NCI-H146 treated with DMSO at 0.1 percent for 48 hours (cell line): ENCODE measurements around the gene PAPSS2.
A peak's percentile ranks its signal among the peaks of the same experiment; 100 is the strongest.
"Not testable (repeated sequence)": the region's sequence is repeated elsewhere in the genome, so short reads cannot be mapped to it uniquely, and the experiment has no call there.

ENCODE experiments used
- DNase-seq: peaks from one replicate; lab custom pipeline; 2025; ENCODE audit not compliant: unreplicated experiment; lab: John Stamatoyannopoulos, UW

PAPSS2 gene

DNA sequence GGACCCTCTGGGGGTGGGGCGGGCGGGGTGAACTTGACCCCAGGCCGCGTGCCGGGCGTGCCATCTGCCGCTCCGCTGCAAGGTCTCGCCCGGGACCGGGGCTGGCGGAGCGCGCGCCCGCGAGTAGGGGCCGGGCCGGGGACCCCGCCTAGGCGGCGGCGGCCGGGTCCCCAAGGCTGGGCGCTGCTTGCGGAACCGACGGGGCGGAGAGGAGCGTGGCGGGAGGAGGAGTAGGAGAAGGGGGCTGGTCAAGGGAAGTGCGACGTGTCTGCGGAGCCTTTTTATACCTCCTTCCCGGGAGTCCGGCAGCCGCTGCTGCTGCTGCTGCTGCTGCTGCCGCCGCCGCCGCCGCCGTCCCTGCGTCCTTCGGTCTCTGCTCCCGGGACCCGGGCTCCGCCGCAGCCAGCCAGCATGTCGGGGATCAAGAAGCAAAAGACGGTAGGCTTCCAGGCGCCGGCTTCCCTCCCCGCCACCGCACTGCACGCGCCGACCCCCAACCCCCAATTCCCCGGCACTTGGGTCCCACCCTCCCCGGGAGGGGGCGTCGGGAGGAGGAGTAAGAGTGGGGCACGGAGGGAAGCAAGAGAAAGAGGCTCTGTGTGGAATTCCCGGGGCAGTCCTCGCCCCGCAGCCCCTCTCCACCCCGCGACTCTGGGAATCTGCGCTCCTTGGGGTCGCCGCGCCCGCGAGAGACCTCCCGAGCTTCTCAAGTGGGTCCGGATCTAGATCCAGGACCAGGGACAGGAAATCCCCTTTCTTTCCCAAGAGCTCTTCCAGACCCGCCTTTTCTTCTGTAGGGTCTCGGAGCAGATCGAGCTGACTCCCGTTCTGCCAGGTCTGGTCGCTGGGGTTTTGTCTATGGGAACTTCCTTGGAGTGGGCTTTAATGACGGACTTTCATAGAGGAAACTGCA is at the start of gene PAPSS2:
PAPSS2 (plus strand) TSS at position 308 of the 913 bp plus-strand sequence; CDS start at position 412, 104 bp downstream.
- peak; percentile 28 for DNase-seq

DNA sequence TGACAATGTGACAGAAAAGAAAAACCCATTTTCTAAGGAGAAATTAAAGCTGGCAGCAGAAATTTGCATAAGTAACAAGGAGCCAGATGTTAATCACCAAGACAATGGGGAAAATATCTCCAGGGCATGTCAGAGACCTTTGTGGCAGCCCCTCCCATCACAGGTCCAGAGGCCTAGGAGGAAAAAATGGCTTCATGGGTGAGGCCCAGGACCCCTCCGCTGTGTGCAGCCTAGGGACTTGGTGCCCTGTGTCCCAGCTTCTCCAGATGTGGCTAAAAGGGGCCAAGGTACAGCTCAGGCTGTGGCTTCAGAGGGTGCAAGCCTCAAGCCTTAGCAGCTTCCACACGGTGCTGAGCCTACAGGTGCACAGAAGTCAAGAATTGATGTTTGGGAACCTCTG is 48.3 kb upstream of the PAPSS2 start:
- DNase-seq: not testable (repeated sequence)

DNA sequence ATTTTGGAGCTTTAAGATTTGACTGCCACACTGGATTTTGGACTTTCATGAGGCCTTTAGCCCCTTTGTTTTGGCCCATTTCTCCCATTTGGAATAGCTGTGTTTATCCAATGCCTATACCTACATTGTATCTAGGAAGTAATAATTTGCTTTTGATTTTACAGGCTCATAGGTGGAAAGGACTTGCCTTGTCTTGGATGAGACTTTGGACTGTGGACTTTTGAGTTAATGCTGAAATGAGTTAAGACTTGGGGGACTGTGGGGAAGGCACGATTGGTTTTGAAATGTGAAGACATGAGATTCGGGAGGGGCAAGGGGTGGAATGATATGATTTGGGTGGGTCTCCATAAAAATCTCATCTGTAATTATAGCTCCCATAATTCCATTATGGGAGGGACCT is 47.6 kb upstream of the PAPSS2 start:
- no peak for DNase-seq

DNA sequence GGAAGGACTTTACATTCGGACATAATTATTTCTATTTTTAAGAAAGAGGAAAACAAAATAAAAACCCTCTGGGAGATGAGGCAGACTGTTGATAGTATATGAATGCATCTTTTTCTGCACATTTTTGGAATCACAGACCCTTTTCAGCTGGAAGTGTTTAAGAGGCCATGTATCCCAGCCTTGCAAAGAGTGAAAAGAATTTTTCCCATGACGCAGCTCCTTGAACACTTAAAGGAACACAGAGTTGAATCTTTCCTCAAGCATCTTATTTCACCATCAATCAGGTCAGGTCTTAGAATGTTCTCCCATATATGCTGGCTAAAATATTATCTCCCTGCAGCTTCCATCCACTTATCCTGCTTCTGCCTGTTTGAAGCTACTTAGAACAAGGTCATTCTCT is 45.9 kb upstream of the PAPSS2 start:
- DNase-seq: no peak

DNA sequence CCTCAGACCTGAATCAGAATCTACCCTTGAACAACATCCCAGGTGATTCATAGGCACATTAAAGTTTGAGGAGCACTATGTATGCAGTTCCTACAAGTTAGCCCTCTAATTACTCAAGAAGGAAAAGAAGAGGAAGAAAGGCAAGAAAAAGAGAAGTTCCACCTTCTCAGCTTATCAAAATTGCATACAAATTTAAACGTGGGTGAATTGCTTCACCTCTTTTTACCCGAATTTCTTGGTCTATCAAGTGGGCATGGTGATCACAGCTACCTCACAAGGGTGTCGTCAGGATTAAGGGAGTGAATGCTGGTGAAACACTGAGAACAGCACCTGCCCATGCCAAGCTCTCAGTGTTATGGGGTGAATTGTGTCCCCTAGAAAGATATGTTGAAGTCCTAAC is 43.8 kb upstream of the PAPSS2 start:
- no peak for DNase-seq

DNA sequence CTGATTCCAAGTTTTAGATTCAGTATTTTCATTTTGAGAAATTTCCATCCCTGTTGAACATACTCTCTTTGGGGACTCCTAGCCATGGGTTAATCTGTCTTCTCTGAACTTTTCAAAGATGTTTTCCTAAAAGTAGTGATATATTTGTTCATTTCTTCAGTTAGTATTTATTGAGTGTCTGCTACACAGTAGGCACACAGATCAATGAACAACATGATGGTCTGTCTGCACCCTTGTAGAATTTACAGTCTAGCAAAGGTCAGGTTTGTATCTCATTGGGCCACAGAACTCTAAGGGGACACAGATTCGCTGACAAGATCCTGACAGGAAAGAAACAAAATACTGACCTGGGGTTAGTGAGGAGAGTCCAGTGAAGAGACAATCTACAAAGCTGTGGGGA is 42.2 kb upstream of the PAPSS2 start:
- no peak for DNase-seq

DNA sequence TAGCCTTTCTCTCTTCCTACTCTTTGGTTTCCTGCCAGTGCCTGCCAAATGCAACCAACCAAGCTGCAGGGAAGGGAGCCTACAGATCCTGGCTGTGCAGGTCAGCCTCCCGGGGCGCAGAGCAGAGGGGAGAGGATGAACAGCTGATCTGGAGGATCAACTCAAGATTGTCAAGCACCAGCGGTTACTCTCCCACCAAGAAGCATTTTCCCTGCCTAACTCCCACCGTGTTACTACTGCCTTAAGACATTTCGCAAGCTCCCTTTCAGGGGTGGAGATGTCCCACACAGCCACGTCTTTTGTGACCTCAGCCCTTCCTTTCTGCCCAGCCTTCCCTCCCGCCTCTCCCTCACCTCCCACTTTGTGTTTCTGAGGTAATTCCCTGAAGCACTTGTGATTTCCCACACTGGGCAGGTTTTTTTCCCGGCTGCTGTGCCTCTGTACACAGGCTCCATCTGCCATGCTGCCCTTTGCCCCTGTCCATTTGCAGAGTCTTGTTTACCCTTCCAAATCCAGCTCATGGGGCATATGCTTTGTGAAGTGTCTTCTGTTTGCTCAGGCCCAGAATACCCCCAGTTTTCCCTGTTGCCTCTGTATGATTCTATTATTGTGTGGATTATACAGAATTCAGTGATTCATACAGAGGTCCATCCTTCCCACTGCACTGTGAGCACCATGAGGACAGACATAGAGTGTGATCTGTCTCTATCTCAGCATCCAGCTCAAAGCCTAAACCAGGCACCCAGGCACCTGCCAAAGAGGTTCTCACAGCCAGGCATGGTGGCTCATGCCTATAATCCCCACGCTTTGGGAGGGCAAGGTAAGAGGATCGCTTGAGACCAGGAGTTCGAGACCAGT is 40.9 kb upstream of the PAPSS2 start:
- peak; percentile 77 for DNase-seq

DNA sequence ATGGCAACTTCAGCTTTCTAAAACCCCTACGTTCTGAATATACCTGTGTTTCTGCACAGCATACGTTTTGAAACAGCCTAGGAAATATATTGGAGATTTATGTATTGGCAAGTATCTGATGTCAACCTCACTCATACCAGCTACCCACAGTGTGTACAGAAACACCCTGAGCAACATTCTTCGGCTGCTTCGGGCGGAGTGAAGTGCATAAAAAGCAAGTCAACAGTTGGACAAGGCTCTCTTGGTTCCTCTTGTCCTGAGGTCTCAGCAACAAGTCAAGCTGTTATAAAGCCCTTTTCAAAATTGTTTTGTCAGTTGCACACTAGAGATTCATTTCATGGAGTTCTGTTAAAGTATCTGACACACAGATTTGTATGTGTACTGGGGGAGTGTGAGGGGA is 40.0 kb upstream of the PAPSS2 start:
- no peak for DNase-seq

DNA sequence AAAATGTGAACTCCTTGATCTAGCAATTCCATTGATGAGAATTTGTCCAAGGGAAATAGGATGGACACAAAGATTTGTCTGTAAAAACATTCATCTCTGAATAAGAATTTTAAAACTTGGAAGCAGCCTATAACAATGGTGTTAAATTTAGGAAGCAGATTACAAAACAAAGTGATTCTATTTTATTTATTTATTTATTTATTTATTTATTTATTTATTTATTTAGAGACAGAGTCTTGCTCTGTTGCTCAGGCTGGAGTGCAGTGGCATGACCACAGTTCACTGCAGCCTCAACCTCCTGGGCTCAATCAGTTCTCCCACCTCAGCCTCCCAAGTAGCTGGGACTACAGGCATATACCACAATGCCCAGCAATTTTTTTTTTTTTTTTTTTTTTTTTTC is 38.2 kb upstream of the PAPSS2 start:
- not testable (repeated sequence) for DNase-seq

DNA sequence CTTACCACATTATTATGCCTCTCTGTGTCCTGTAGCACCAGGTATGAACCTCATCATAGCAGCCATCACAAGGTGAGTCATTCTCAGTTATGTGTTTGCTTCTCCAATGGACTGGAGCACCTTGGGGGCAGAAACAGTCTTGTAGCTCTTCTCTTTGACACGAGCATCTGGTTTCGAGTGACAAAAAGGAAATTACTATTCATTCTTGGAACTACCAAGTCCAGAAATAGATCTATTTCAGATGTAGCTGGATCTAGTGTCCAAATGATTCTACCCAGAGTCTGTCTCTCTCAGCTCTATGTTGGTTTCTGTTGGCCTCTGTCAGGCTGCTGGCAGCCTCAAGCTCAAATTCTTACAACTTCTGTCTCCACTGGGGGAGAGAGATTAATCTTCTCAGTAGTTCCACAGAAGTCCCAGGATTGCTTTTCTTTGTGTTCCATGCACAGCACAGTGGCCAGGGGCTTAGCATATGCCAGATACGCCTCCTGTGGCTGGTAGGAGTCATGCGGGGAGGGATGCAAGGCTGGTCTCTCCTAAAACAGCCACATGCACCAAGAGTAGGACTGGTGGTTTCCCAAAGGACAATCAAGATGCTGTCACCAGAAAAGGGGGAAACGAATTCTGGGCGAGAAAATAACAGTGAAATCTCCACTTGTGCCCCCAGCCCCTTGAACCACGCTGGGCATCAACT is 37.2 kb upstream of the PAPSS2 start:
- no peak for DNase-seq

DNA sequence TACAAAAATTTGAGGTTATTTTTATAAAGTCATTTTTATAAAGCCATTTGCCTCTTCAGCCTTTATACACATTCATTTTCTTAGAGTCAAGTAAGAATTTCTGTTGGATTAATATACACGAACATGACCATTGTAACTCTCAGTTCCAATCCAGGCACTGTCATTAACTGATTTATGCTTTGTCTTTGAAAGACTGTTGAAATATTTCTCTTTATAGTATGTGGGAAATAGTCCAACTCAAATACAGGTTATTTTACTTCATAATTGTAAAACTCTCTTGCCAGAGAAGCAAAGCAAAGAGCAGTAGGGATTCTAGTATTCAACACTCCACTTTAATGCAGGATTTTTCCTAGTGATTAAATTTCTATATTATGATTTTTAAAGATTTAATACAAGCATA is 36.5 kb upstream of the PAPSS2 start:
- no peak for DNase-seq

DNA sequence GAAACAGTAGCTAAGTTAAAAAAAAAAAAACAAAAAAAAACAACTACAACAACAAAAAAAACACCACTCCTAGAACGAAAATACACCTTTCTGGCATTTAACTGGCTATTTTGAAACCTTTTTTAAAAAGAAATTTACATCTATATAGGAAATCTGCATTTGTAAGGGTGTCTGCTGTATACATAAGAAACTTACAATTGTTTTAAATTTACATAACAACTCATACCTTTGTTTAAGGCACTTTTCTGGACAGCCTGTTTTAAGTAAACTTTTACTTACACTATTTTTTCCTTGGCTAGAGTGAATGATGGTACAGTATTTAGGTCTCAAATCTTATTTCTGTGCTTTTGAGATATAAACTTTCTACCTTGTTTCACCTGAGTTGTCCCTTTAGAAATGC is 34.0 kb upstream of the PAPSS2 start:
- DNase-seq: no peak

DNA sequence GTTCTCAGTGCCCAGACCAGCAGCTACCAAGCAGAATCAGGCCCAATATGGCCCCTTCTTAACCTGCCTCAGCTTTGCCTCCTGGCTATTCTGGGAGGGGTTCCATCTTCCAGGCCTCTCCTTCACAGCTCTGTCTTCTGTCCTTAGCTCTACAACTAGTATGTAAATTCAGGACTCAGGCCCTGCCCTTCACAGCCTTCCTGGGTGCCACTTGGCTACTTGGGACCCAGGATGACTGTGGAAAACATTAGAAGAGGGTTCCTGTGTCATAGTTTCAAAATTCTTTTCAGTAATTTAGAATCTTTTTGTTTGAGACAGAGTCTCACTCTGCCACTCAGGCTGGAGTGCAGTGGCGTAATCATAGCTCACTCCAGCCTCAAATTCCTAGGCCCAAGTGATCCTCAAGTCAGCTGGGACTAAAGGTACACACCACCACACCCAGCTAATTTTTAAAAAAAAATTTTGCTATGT is 33.2 kb upstream of the PAPSS2 start:
- DNase-seq: no peak

DNA sequence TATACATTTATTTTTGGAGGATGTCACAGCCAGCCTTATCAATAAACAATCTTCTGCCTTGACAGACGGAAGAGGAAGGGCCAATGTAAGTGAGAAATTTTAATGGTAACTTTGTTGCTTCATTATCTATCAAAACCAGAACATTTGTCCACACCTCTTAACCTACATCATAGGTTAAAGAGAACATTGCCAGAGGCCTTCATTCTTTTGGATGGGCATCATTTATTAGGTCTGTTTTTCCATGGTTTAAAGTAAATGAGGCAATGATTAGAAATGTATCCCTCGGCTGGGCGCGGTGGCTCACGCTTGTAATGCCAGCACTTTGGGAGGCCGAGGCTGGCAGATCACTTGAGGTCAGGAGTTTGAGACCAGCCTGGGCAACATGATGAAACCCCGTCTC is 29.5 kb upstream of the PAPSS2 start:
- DNase-seq: no peak

DNA sequence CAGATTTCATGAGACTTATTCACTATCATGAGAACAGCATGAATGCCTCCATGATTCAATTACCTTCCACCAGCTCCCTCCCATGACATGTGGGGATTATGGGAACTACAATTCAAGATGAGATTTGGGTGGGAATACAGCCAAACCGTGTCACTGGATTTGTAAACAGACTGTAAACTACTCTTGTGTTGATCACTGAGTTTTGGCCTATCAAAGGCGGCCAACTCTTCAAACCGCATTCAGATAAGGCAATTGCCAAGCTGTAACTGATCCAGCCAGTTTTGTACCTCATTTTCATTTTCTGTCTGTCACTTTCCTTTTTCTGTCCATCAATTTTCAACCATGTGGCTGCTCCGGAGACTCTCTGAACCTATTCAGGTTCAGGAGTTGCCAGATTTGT is 27.2 kb upstream of the PAPSS2 start:
- no peak for DNase-seq

DNA sequence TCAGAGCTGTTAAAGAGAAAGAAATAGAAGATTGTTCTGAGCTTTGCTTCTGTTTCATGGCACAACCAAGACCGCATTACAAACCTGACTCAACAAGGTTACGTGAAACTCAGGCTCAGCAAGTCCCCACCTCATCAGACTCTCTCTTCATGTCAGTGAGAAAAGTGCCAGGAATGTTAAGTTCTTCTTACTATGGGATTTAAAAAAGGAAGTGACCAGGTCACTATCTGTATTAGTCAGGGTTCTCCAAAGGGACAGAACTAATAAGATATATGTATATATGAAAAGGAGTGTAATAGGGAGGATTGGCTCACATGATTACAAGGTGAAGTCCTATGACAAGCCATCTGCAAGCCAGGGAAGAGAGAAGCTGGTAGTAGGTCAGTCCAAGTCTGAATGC is 25.4 kb upstream of the PAPSS2 start:
- DNase-seq: no peak

DNA sequence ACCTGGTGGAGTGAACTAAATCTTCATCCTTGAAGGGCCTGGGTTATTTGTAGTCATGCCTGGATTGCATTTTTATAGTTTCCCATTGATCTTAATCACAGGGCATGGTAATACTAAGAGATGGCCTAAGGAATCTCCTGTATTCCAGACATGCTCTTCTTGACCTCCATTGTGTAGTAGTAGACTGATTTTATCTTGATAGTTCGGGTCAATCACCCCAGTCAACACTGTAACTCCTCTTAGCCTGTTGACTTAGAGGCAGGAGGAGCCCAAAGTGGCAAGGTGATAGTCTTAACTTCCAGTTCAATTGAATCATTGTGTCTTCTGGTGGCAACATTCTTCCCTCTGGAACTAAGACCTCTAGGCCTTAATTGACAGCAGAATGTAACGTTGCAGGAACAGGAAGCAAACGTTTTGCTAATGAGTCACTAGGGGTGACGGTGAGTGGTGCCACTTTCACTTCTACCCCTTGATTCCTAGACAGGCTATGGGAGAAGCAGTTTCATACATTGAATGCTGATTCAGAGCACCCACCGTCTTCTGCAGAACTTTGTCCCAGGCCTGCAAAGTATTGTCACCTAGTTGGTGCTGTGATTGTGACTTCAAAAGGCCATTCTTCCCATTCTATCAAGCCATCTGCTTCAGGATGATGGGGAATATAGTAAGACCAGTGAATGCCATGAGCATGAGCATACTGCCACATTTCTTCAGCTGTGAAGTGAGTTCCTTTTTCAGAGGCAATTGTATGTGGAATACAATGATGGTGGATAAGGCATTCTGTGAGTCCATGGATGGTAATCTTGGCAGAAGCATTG is 24.0 kb upstream of the PAPSS2 start:
- no peak for DNase-seq

DNA sequence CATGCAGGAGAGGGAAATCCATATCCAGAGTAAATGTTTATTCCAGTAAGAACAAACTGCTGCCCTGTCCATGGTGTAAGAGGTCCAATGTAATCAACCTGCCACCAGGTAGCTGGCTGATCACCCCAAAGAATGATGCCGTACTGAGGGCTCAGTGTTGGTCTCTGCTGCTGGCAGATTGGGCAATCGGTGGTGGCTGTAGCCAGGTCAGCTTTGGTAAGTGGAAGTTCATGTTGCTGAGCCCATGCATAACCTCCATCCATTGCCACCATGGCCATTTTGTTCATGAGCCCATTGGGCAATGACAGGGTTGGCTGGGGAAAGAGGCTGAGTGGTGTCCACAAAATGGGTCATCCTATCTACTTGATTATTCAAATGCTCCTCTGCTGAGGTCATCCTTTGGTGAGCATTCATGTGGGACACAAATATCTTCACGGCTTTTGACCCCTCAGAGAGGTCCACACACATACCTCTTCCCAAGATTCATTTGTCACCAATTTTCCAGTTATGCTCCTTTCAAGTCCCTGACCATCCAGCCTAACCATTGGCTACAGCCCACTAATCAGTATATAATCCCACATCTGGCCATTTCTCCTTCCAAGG is 23.3 kb upstream of the PAPSS2 start:
- no peak for DNase-seq

DNA sequence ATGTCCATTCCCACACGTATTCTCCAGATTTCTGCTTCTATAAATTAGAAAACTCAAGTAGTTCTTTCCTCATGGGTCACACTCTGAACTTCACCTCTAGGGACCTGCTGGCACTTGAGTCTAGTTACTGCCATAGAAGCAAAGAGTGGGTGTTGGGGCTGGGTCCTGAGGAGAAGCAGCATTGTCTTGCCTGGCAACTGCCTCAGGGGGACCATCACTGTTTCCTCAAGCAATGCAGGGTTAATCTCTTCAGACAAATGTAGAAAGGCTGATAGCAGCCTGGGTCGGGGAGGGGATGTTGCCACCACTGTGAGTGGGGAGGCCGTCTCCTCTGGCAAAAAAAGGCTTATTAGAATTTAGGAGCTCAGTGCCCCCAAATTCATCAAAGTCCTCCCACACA is 20.2 kb upstream of the PAPSS2 start:
- no peak for DNase-seq

DNA sequence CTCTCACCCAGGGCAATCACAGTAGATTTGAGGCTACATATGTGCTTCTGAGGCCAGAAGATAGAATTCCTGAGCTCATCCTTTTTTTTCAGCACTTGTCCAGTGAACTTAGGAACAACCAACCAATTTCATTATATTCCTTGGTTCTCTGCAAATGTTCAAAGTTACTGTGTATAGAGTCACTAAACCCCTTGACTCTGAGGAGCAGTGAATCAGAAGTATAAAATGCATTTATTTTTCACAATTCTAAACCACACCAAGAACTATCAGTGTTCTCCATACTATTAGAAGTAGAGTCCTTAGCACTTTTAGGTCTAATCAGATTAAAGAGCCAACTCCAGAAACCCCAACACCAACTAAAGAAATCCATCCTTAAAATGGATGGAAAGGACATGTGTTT is 19.6 kb upstream of the PAPSS2 start:
- DNase-seq: no peak
